ENCODE measurements around the gene KRT33A.

GRCh38 chr17:41396340-41396739 lies 45.7 kb upstream of the KRT33A start:
- TF ChIP-seq ZNF70 (CRISPR knock-in tag; IDR thresholded peaks at IDR 0.05) = no peak
- no peak for TF ChIP-seq ZNF8 (CRISPR knock-in tag; IDR thresholded peaks at IDR 0.05)
- TF ChIP-seq PATZ1 (CRISPR knock-in tag; IDR thresholded peaks at IDR 0.05; ENCODE audit: borderline replicate concordance) = no peak
- TF ChIP-seq PPARA (CRISPR knock-in tag; IDR thresholded peaks at IDR 0.05; ENCODE audit: borderline replicate concordance) = no peak
- TF ChIP-seq CSDC2 (CRISPR knock-in tag; IDR thresholded peaks at IDR 0.05) = no peak
- no peak for TF ChIP-seq TSHZ2 (CRISPR knock-in tag; IDR thresholded peaks at IDR 0.05)

All from SK-N-SH treated with all-trans-retinoic acid at 6 μM for 48 hours (cell line).